Measurements from ENCODE around the gene PKHD1. TPM values are rescaled to one million over a fixed set of nuclear protein-coding genes. Genes with fewer than 3 reads are reported as not detected.

The PKHD1 gene
- total and polyA plus RNA-seq, 11 donors, result 0.02 to 0.04 TPM; not detected in 9

DNA sequence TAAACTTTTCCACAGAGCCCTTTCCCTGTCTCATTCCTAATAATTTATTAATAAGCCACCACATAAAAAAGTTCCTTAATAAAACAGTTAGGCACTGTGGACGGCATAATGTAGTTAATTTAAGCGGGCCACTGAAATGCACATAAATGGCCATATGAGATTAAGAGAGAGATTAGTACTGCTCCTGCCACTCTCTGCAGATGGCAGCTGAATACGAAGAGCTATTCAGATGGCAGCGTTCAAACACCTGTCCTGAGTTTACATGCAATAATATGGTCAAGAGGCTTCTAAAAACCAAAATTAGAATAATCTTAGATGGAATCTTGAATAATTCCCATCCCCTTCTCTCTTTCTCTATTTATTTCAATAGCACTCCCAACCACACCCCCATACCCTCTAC is 461.8 kb downstream of the PKHD1 start:
- Histone ChIP-seq H3K4me1 (no peaks in the 10 kb centered on the region), H3K27me3 (no peaks in the 10 kb centered on the region), H3K36me3 (no peaks in the 10 kb centered on the region), H3K4me3 (no peak overlapping the region), H3K9me3 (peaks cover 0 to 9% (median 0%) of the 10 kb centered on the region in 12 donors), H3K27ac (no peak overlapping the region)
- TF ChIP-seq, protein P1, sequence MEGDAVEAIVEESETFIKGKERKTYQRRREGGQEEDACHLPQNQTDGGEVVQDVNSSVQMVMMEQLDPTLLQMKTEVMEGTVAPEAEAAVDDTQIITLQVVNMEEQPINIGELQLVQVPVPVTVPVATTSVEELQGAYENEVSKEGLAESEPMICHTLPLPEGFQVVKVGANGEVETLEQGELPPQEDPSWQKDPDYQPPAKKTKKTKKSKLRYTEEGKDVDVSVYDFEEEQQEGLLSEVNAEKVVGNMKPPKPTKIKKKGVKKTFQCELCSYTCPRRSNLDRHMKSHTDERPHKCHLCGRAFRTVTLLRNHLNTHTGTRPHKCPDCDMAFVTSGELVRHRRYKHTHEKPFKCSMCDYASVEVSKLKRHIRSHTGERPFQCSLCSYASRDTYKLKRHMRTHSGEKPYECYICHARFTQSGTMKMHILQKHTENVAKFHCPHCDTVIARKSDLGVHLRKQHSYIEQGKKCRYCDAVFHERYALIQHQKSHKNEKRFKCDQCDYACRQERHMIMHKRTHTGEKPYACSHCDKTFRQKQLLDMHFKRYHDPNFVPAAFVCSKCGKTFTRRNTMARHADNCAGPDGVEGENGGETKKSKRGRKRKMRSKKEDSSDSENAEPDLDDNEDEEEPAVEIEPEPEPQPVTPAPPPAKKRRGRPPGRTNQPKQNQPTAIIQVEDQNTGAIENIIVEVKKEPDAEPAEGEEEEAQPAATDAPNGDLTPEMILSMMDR (IDR thresholded peaks at IDR 0.05), result no peak
- no peak for DNase-seq
- WGBS, 4 donors, result 85 to 93% (median 90%) methylated on average over 4 of the region's 4 CpGs
- ATAC-seq, result no peak
- intact Hi-C loops (cut with DNase I), result no loop called here

DNA sequence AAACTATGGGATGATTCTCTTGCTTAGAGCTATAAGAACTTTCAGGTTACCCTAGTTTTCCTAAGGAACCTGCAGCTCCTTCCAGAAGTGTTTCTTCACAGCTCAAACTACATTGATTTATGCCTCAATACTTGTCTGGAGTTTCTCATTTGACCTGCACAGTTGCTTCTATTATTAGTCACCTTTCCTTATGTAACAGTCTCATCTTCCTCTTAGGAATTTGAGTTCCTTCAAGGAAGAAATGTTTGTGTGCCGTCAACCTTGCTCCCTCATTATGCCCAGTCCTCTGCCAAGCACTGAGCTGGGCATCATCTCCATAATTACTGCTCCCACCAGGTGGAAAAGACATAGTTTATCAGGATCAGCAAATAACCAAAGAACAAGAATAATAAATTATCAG is 466.4 kb downstream of the PKHD1 start:
- intact Hi-C loops (cut with DNase I), result no loop called here
- TF ChIP-seq, protein P1 (IDR thresholded peaks at IDR 0.05), result no peak
- no peak for TF ChIP-seq POLR2A (IDR thresholded peaks at IDR 0.05)
- no peaks in the 10 kb centered on the region for H3K9me3 ChIP-seq
- no peaks in the 10 kb centered on the region for H3K36me3 ChIP-seq
- WGBS, 4 donors, result 55 to 70% (median 64%) methylated on average over 1 of the region's 1 CpG
- no peaks in the 10 kb centered on the region for H3K4me1 ChIP-seq
- H3K27me3 ChIP-seq, result no peaks in the 10 kb centered on the region
- no peak overlapping the region for H3K4me3 ChIP-seq
- ATAC-seq (no peak), DNase-seq (no peak)
- no peak overlapping the region for H3K27ac ChIP-seq

DNA sequence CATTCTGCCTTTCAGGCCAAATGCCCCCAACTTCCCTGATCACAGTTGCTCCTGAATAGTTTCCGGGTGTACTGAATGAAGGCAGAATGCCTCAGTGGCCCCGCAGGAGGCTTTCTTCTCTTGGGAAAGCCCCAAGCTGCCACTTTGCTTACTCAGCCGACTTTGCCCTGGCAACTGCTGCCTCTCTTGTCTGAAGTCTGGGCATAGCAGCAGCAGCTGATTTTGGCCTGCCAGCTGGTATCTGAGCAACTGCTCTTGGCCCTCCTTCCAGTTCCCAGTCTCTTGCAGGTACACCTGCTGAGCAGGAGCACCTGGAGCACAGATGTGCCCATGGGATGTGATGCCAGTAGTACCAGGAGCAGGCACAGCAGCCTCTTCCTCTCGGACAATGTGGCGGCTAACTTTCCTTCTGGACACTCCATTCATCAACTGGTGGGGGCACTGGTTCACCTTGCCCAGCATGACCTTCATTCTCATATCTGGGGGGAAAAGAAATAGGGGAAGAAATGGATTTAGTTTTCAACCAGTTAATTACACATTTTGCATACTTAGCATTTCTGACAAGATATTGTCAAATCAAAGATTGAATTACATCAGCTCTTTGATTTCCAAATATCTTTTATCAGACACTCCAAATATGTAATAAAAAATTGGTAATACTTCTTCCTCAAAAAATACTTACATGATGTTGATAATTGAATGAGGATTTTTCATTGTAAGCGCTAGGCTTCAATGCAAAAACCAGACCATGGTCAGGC is 468.2 kb downstream of the PKHD1 start:
- 84 to 87% (median 85%) methylated on average over 6 of the region's 6 CpGs for WGBS, 4 donors
- no peak for DNase-seq
- Histone ChIP-seq H3K36me3 (no peaks in the 10 kb centered on the region), H3K4me1 (no peaks in the 10 kb centered on the region), H3K27ac (no peak overlapping the region), H3K4me3 (no peak overlapping the region), H3K9me3 (no peaks in the 10 kb centered on the region), H3K27me3 (no peaks in the 10 kb centered on the region)
- TF ChIP-seq, protein P1 (IDR thresholded peaks at IDR 0.05), result no peak
- TF ChIP-seq POLR2A (IDR thresholded peaks at IDR 0.05), result no peak
- ATAC-seq, result no peak
- intact Hi-C loops (cut with DNase I), result no loop called here

DNA sequence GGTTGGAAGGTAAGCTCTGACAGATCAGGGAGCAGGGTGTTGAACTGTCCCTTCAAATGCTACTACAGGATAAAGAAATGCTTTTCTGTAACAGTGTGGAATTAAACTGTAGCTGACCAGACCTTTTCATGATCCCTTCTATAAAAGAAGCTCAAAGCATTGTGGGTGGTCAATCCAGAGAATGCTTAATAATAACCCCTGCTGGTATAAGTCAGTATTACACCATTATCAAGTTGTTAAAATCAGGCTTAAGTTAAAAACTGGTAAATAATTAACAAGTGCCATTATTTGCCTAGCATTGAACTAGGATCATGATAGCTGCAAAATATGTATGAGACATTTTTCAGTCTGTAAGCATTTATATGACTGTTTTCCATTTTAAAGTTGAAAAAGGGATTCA is 468.9 kb downstream of the PKHD1 start:
- intact Hi-C loops (cut with DNase I), result no loop called here
- ATAC-seq, result no peak
- TF ChIP-seq, protein P1 (IDR thresholded peaks at IDR 0.05), result peak in 7 of 12 donors; percentile 9 to 73 (median 31)
- TF ChIP-seq POLR2A (IDR thresholded peaks at IDR 0.05), result no peak

More for the DNA sequence above, 468.9 kb downstream of the PKHD1 start:
- no peak for DNase-seq
- no peak overlapping the region for H3K27ac ChIP-seq
- H3K27me3 ChIP-seq, result no peaks in the 10 kb centered on the region
- H3K4me3 ChIP-seq, result no peak overlapping the region
- H3K9me3 ChIP-seq, result no peaks in the 10 kb centered on the region
- no peaks in the 10 kb centered on the region for H3K36me3 ChIP-seq
- H3K4me1 ChIP-seq, result no peaks in the 10 kb centered on the region

Measured in heart left ventricle (tissue), 16 donors.